Activated CD4-positive, alpha-beta T cell treated with anti-CD3 and anti-CD28 coated beads for 24 hours (primary cell): ENCODE measurements around the gene C10orf105.

Source experiments
- DNase-seq, 2 donors: peaks; one replicate each; pipeline ENCODE4 v3.0.0-alpha.2; 2020; ENCODE audit warnings: low read depth in 2 of 2

The C10orf105 gene, protein sequence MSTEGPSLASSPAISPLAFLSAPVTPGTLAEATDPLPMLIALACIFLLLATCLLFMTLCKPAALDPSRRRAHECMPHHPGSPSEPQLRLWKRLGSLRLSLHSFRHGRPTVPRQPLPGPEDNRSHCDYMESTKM

GRCh38 chr10:71719464-71720201 lies at the start of gene C10orf105:
C10orf105 (minus strand) TSS chr10:71719778; CDS start chr10:71716337, 3,441 bp downstream.
- no peak for DNase-seq

DNA sequence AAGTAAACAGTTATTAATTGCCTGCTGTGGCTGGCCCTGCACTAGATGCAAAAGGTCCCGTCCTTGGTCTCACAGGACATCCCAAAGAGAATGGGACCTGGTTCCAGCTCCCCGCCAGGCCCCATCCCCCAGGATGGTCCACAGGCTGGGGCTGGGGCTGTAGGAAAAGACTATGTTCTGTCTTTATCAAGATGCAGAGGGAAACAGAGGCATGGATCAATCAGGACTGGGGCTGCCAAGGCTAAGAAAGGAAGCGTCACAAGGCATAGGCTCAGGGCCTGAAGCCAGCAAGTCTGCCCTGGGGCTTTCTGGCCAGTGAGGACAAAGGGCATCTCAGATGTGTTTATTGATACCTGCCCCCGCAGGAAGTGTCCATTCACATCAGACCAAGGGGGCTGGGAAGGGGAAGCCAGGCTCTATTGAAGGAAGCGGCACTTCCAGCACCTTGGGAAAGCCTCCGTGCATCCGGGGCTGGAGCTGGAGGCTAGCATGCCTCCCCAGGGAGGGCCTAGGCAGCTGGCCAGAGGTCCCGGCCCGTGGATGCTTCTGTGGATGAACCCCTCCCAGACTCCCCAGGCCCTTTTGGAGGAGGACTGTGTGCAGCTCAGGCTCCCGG lies 48.0 kb upstream of the C10orf105 start:
- DNase-seq: no peak

DNA sequence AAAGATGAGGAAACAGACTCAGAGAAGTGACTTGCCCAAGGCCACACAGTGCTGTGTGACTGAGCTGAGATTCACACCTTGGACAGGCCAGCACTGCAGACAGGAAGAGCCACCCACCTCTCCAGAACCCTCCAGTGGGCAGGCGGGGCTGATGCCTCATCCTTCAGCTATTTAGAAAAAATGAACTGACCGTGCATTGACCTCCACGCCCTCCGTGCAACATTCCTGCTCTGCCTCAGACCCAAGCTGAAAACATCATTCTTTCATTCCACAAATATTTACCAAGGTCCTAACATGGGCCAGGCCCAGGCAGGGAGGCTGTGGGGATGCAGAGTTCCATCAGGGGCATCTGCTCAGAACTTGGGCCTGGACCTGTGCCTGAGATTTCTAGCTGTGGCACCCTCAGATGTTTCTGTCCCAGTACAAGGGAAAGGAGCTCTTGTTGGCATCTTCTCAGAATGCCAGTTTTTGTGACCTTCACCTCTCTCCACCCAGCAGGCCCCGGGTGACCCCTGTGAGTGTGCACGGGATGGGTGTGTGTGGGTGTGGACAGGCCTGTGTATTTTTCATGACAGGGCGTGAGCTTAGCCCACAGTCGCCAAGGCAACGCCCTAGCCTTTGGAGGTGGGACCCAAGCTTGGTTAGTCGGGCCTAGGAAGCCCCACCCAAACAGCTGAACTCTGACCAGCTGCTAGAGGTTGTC lies 47.3 kb upstream of the C10orf105 start:
- DNase-seq: no peak

- DNase-seq: no peak
Measured at GRCh38 chr10:71765906-71766716, 46.5 kb upstream of the C10orf105 start.

DNA sequence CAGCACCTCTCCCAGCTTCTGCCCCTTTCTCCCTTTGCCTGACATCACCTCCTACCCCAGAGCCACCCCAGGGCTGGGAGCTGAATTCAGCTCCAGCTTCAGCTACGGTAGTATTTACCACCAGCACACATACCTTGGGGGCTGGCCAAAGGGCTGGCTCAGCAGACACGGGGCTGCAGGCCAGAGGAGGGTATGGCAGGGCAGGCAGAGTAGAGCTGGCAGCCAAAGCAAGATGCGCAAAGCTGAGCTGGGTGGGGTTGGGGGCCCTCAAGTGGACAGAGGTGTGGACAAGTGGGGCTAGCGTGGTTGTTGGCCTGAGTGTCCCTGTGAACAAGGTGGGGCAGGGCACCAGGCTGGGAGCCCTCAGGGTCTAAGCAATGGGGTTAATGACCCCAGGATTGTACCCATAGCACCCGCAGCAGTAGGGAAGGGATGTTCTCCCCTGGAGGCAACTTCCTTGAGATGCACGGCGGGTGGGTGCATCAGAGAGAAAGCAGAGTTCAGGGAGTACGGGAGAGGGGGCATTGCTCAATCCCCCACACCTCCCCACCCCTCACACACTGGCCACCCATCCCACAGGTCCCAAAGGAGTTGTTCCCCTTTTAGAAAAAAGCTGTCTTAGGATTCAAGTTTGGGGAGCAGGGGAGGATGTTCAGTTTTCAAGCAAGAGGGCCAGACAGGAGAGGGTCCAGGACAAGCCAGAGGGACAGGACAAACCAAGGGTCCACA lies 45.8 kb upstream of the C10orf105 start:
- DNase-seq: no peak

GRCh38 chr10:71763352-71764127 lies 44.0 kb upstream of the C10orf105 start:
- no peak for DNase-seq

DNA sequence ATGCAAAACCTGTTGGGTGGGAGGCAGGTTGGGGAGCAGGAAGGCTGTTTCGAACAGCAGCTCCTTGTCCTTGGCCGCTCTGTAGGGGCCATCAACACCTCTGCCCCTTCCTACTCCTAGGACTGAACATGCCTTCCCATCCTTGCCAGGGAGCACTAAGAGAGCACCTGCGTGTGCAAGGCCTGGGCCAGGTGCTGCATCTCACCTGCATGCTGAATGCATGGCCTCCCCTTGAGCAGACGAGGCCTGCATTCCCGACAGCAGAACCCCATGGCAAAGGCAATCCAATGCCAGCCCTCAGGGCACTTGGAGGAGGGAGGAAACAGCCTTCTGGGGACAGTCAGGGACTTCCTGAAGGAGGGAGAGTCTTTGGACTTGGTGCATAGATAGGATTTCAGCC lies 42.7 kb upstream of the C10orf105 start:
- DNase-seq: no peak

DNA sequence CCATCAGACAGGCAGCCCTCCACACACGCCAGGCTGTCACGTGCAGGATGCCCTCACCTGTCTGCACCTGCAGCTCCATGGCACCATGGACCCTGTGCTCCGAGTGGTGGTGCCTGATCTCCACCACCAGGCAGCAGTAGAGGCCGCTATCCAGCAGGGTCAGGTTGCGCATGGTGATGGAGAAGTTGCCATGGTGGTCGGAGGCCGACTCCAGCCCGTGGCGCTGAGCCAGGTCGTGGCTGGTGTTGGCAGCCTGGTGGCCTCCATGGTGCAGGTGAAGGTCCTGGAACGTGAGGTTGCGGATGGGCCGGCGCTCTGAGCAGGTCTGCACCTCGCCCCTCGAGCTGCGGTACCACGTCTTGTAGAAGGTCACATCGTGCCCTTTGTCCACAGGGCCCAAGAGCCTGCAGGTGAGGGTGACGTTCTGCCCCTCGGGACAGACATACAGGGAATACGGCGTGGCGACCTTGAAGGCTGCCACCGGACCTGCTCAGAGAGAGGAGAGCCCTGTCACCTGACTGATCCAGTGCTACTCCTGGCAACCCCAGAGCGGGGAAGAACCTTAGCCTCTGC lies 42.0 kb upstream of the C10orf105 start:
- DNase-seq: no peak

- no peak for DNase-seq
Measured at GRCh38 chr10:71761105-71761511, 41.5 kb upstream of the C10orf105 start.

GRCh38 chr10:71757399-71757922 lies 37.9 kb upstream of the C10orf105 start:
- no peak for DNase-seq

- DNase-seq: no peak
Measured at GRCh38 chr10:71756311-71757191, 37.0 kb upstream of the C10orf105 start.

DNA sequence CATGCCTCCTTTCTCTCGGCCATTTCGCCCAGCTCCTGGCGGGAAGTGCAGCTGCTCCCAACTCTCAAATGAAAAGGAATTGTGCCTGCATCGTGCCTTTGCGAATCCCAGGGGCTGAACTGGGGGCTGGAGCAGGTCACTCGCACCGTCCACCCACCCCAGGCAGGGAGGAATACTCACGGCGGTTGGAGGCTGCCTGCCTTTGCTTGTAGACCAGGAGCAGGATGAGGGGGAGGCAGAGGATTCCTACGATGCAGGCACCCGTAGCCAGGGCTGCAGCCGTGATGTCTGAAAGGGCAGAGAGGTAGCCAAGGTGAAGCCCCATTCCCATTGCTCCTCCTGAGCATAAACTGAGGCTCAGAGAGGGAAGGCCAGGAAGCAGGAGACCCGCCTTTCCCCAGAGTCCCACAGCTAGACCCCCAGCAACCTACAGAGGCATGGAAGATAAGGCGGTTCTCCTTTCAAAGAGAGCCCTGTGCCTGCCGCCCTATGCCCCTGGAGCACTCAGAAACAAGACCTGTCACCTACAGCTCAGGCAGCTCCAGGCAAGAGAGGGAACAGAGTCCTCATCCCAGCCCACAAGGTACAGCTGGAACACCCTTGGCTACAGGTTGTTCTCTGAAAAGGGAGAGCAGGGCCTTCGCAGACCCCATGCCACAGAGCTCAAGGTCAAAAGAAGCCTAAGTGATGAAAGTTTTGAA lies 35.8 kb upstream of the C10orf105 start:
- DNase-seq: no peak

DNA sequence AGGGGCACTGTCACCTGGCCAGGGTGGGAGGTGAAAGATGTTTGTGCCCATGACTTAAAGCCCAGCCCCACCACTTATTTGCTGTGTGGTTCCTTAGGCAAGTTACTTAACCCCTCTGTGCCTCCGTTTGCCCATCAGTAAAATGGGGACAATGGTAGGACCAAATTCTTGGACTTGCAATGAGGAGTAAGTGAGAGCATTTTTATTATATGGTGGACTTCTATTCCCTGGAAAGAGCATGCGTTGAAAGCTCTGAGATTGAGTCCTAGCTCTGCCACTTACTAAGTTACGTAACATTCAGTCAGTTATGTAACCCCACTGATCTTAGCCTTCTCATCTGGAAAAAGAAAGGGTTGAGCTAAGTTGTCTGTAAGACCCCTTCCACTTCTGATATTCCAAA lies 35.0 kb upstream of the C10orf105 start:
- DNase-seq: no peak

- DNase-seq: no peak
Measured at GRCh38 chr10:71753960-71754505, 34.5 kb upstream of the C10orf105 start.

DNA sequence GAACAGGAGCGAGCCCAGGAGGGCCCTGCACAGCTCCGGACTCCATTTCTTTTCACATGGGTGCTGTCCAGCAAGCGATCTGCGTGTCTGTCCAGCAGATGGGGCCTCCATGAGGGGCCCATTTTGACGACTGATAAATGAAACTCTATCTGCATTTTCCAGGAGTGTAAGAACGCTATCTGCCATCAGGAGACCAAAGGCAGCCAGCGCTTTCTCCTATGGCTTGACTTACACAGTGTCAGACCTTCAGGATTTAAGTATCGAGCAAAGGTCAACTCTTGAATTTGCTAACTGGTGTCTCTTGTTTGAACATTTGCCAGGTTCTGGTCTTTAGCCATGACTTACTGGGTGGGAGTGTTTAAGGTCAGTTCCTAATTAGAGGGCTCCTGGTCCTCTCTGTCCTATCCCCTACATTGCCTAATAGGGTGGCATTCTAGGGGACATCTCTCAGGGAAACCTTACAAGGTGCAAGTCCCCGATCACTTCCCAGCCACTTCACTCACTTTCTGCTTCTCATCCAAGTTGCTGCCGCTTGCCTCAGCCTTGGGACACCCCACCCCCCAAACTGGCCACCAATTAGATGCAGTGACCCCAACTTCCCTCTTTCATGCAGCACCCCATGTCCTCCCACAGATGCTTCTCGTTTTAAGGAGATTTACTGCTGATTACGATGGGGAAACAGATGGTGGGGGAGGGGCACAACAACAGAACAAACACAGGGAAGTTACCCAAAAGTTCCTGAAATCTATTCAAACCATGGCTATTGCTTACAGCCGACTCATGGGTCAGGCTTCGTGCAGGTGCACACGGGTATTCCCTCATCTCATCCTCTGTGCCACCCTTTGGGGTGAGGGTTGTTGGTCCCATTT lies 33.7 kb upstream of the C10orf105 start:
- DNase-seq: no peak

- DNase-seq: no peak
Measured at GRCh38 chr10:71752391-71753090, 33.0 kb upstream of the C10orf105 start.
